Measurements from ENCODE around the gene ELFN2.

GRCh38 chr22:37439347-37439746 lies 12.1 kb upstream of the ELFN2 start:
- no peak for TF ChIP-seq CTCF (IDR thresholded peaks at IDR 0.05)
- TF ChIP-seq POLR2A (IDR thresholded peaks at IDR 0.05), result no peak

All from tibial nerve (tissue), 3 donors.